GM23248 (cell line): ENCODE results near the gene F10. TPM values are rescaled to one million over a fixed set of nuclear protein-coding genes. Genes with fewer than 3 reads are reported as not detected.

Experiments used
- DNase-seq: peaks from one replicate; pipeline ENCODE4 v3.0.0-alpha.2; 2015
- H2AFZ ChIP-seq: fragments of 200-600 bp; sonication (generic); 2 replicates; pipeline ENCODE4 v1.6.1; 2016; ENCODE audit warnings: antibody characterized with exemption
- H3F3A ChIP-seq: fragments of 200-600 bp; sonication (generic); 2 replicates; pipeline ENCODE4 v1.6.1; 2016; ENCODE audit warnings: mild to moderate bottlenecking, antibody characterized with exemption, mixed run types; ENCODE audit not compliant: insufficient read depth
- H3K27ac ChIP-seq: fragments of 200-600 bp; sonication (generic); 2 replicates; pipeline ENCODE4 v1.5.1; 2016; ENCODE audit warnings: mild to moderate bottlenecking
- H3K27me3 ChIP-seq: fragments of 200-600 bp; sonication (generic); replicated peaks from 2 replicates; pipeline ENCODE4 v1.6.1; 2016; ENCODE audit warnings: mild to moderate bottlenecking; ENCODE audit not compliant: insufficient read depth
- H3K36me3 ChIP-seq: fragments of 200-600 bp; sonication (generic); 2 replicates; pipeline ENCODE4 v1.6.1; 2016; ENCODE audit warnings: low read depth, mild to moderate bottlenecking
- H3K4me1 ChIP-seq: fragments of 200-600 bp; sonication (generic); 2 replicates; pipeline ENCODE4 v1.6.1; 2016; ENCODE audit warnings: mild to moderate bottlenecking; ENCODE audit not compliant: insufficient read depth
- H3K4me2 ChIP-seq: fragments of 200-600 bp; sonication (generic); one replicate; pipeline ENCODE4 v1.6.1; 2016; ENCODE audit warnings: mild to moderate bottlenecking; ENCODE audit not compliant: unreplicated experiment
- H3K4me3 ChIP-seq: fragments of 200-600 bp; sonication (generic); 2 replicates; pipeline ENCODE4 v1.5.1; 2016; ENCODE audit warnings: mild to moderate bottlenecking
- H3K79me2 ChIP-seq: fragments of 200-600 bp; sonication (generic); 2 replicates; pipeline ENCODE4 v1.6.1; 2016; ENCODE audit warnings: mild to moderate bottlenecking; ENCODE audit not compliant: insufficient read depth
- H3K9ac ChIP-seq: fragments of 200-600 bp; sonication (generic); 2 replicates; pipeline ENCODE4 v1.6.1; 2016; ENCODE audit warnings: mild to moderate bottlenecking
- H3K9me2 ChIP-seq: fragments of 200-600 bp; sonication (generic); 2 replicates; pipeline ENCODE4 v1.6.1; 2016; ENCODE audit warnings: mixed run types, mild to moderate bottlenecking, moderate library complexity; ENCODE audit not compliant: insufficient read depth
- H3K9me3 ChIP-seq: fragments of 200-600 bp; sonication (generic); one replicate; pipeline ENCODE4 v1.6.1; 2017; ENCODE audit warnings: low read depth
- H4K20me1 ChIP-seq: fragments of 200-600 bp; sonication (generic); 2 replicates; pipeline ENCODE4 v1.6.0; 2016; ENCODE audit not compliant: insufficient read depth
- EZH2 ChIP-seq: fragments of 200-600 bp; sonication (generic); IDR thresholded peaks from 2 replicates; pipeline ENCODE4 v1.6.1; 2018; ENCODE audit warnings: antibody characterized with exemption, mild to moderate bottlenecking; ENCODE audit not compliant: insufficient read depth, poor library complexity, severe bottlenecking
- EZH2phosphoT487 ChIP-seq: fragments of 200-600 bp; sonication (generic); IDR thresholded peaks from 2 replicates; pipeline ENCODE4 v1.6.1; 2018; ENCODE audit warnings: antibody characterized with exemption, moderate library complexity, mild to moderate bottlenecking, low read depth; ENCODE audit not compliant: insufficient read depth
- WGBS, 2 experiments: methylation state at CpG; one replicate each; pipeline ENCODE4 v1.1.6; 2015 to 2017; ENCODE audit warnings: low lambda C conversion rate in 2 of 2, low coverage in 1 of 2; ENCODE audit errors: missing lambda C conversion rate in 2 of 2; 5-methylcytosine and 5-hydroxymethylcytosine counted together
- in situ Hi-C: fragments of 300-500 bp; cut with MboI; formaldehyde crosslinking; loops from 2 replicates; pipeline ENCODE4 v1.15.0; 2020
- polyA plus RNA-seq: library from polyadenylated mRNA; unstranded; fragments of >200 nt; fragmentation: Nextera tagmentation; extraction: Ambion mirVana; gene quantifications from 2 replicates; pipeline ENCODE4 v1.2.1, GENCODE V29; 2016
- total RNA-seq: library from RNA; depleted of rRNA; stranded (reverse); fragments of >200 nt; shearing (Covaris generic); gene quantifications from 2 replicates; pipeline ENCODE4 v1.2.3, GENCODE V29; 2014

Gene F10
- total and polyA plus RNA-seq, 2 experiments from 2014 or later: 7.8 to 9.1 TPM

GRCh38 chr13:113166681-113167080, 44.1 kb downstream of the F10 start:
- in situ Hi-C loops: no loop called here
- no peaks in the 10 kb centered on the region for H3K4me1 ChIP-seq
- no peaks in the 10 kb centered on the region for H3K79me2 ChIP-seq
- 81 to 86% methylated on average over 5 of the region's 5 CpGs for WGBS, 2 experiments
- no peak overlapping the region for H2AFZ ChIP-seq
- no peaks in the 10 kb centered on the region for H3K9me2 ChIP-seq
- H3K4me2 ChIP-seq: no peak overlapping the region
- no peaks in the 10 kb centered on the region for H3K9me3 ChIP-seq
- peaks cover 8% of the 10 kb centered on the region; the same call in 1 of the 2 replicates for H3K36me3 ChIP-seq
- no peak overlapping the region for H3K4me3 ChIP-seq
- H3K27me3 ChIP-seq: no peaks in the 10 kb centered on the region; the same call in 1 of the 2 replicates
- no peak overlapping the region for H3K27ac ChIP-seq
- H3K9ac ChIP-seq: no peak overlapping the region
- H4K20me1 ChIP-seq: no peaks in the 10 kb centered on the region
- H3F3A ChIP-seq: no peaks in the 10 kb centered on the region
- no peak for DNase-seq
- no peak for TF ChIP-seq EZH2
- TF ChIP-seq EZH2phosphoT487: no peak

GRCh38 chr13:113167155-113167554, 44.6 kb downstream of the F10 start:
- Histone ChIP-seq H3K36me3 (peaks cover 8% of the 10 kb centered on the region; the same call in 1 of the 2 replicates), H3K79me2 (no peaks in the 10 kb centered on the region), H3K4me1 (no peaks in the 10 kb centered on the region), H2AFZ (no peak overlapping the region), H4K20me1 (no peaks in the 10 kb centered on the region), H3K27ac (no peak overlapping the region), H3K9me3 (no peaks in the 10 kb centered on the region), H3K9me2 (no peaks in the 10 kb centered on the region), H3K9ac (no peak overlapping the region), H3K4me2 (no peak overlapping the region), H3K27me3 (no peaks in the 10 kb centered on the region; the same call in 1 of the 2 replicates), H3K4me3 (no peak overlapping the region), H3F3A (no peaks in the 10 kb centered on the region)
- DNase-seq: no peak
- no peak for TF ChIP-seq EZH2phosphoT487
- no peak for TF ChIP-seq EZH2
- 88 to 91% methylated on average over 10 of the region's 10 CpGs for WGBS, 2 experiments
- in situ Hi-C loops: no loop called here

GRCh38 chr13:113167575-113167974, 45.0 kb downstream of the F10 start:
- Histone ChIP-seq H3F3A (no peaks in the 10 kb centered on the region), H3K9ac (no peak overlapping the region), H3K36me3 (peaks cover 8% of the 10 kb centered on the region; the same call in 1 of the 2 replicates), H3K27me3 (no peaks in the 10 kb centered on the region; the same call in 1 of the 2 replicates), H3K79me2 (no peaks in the 10 kb centered on the region), H3K9me2 (no peaks in the 10 kb centered on the region), H3K27ac (no peak overlapping the region), H3K4me2 (no peak overlapping the region), H3K4me1 (no peaks in the 10 kb centered on the region), H2AFZ (no peak overlapping the region), H3K9me3 (no peaks in the 10 kb centered on the region), H3K4me3 (no peak overlapping the region), H4K20me1 (no peaks in the 10 kb centered on the region)
- DNase-seq: no peak
- in situ Hi-C loops: no loop called here
- TF ChIP-seq EZH2phosphoT487 (no peak), EZH2 (no peak)
- WGBS, 2 experiments: 95 to 100% methylated on average over 3 of the region's 3 CpGs

GRCh38 chr13:113168211-113168610, 45.6 kb downstream of the F10 start:
- H3K27me3 ChIP-seq: no peaks in the 10 kb centered on the region; the same call in 1 of the 2 replicates
- H3K36me3 ChIP-seq: peaks cover 8% of the 10 kb centered on the region; the same call in 1 of the 2 replicates
- 85 to 87% methylated on average over 7 of the region's 7 CpGs for WGBS, 2 experiments
- H4K20me1 ChIP-seq: no peaks in the 10 kb centered on the region
- DNase-seq: no peak
- no peak overlapping the region for H3K9ac ChIP-seq
- no peaks in the 10 kb centered on the region for H3F3A ChIP-seq
- H3K9me2 ChIP-seq: no peaks in the 10 kb centered on the region
- no peak overlapping the region for H2AFZ ChIP-seq
- TF ChIP-seq EZH2 (no peak), EZH2phosphoT487 (no peak)
- no peaks in the 10 kb centered on the region for H3K4me1 ChIP-seq
- no peak overlapping the region for H3K4me2 ChIP-seq
- in situ Hi-C loops: no loop called here
- H3K27ac ChIP-seq: no peak overlapping the region
- H3K9me3 ChIP-seq: no peaks in the 10 kb centered on the region
- no peak overlapping the region for H3K4me3 ChIP-seq
- H3K79me2 ChIP-seq: no peaks in the 10 kb centered on the region
